H1 (cell line): ENCODE measurements around the gene TUT1. TPM values are rescaled to one million over a fixed set of nuclear protein-coding genes. Genes with fewer than 3 reads are reported as not detected.

Experiments
- CTCF ChIA-PET: fragments of 300-600 bp; sonication (Branson Sonifier 250); formaldehyde crosslinking; loops from one replicate; lab custom pipeline; 2021; ENCODE audit not compliant: partially characterized antibody; lab: Charles Lee
- POLR2A ChIA-PET: fragments of 300-600 bp; sonication (Branson Sonifier 250); formaldehyde crosslinking; loops from one replicate; lab custom pipeline; 2021; ENCODE audit warnings: inconsistent platforms; ENCODE audit not compliant: partially characterized antibody; lab: Charles Lee
- DNase-seq, 2 experiments: peaks; one replicate each; pipeline versions ENCODE4 v3.0.0 to v3.0.0-alpha.2; 2010 to 2022; ENCODE audit warnings: low spot score in 2 of 2, low read depth in 1 of 2, mixed read lengths in 1 of 2
- FAIRE-seq: peaks from 2 replicates; lab custom pipeline; 2011; peaks lifted over from hg19 to GRCh38; lab: Jason Lieb, UNC
- H2AFZ ChIP-seq: 2 replicates; pipeline ENCODE4 v1.8.1; 2012; ENCODE audit warnings: low read length, inconsistent platforms
- H2AK5ac ChIP-seq: 2 replicates; pipeline ENCODE4 v1.6.1; 2013; ENCODE audit warnings: low read depth, low read length
- H2BK120ac ChIP-seq: replicated peaks from 2 replicates; pipeline ENCODE3; 2013; ENCODE audit warnings: low read depth, low read length, inconsistent platforms
- H2BK12ac ChIP-seq: 2 replicates; pipeline ENCODE4 v1.6.1; 2013; ENCODE audit warnings: low read depth, low read length
- H2BK15ac ChIP-seq: 2 replicates; pipeline ENCODE4 v1.6.1; 2013; ENCODE audit warnings: low read length
- H2BK20ac ChIP-seq: 2 replicates; pipeline ENCODE4 v1.6.1; 2013; ENCODE audit warnings: low read length
- H2BK5ac ChIP-seq: 2 replicates; pipeline ENCODE4 v1.6.1; 2013; ENCODE audit warnings: low read depth, low read length
- H3K14ac ChIP-seq: 2 replicates; pipeline ENCODE4 v1.6.1; 2013; ENCODE audit warnings: inconsistent platforms; ENCODE audit not compliant: insufficient read length
- H3K18ac ChIP-seq: 2 replicates; pipeline ENCODE4 v1.6.1; 2013; ENCODE audit warnings: low read length; ENCODE audit errors: extremely low read depth
- H3K23ac ChIP-seq: 2 replicates; pipeline ENCODE4 v1.6.1; 2013; ENCODE audit warnings: inconsistent platforms; ENCODE audit not compliant: insufficient read length
- H3K23me2 ChIP-seq: 2 replicates; pipeline ENCODE4 v1.6.1; 2013; ENCODE audit warnings: low read depth, low read length
- H3K27ac ChIP-seq: 2 replicates; pipeline ENCODE4 v1.6.1; 2011; ENCODE audit warnings: low read depth, low read length, inconsistent platforms
- H3K27me3 ChIP-seq, 4 experiments: replicated peaks in 1 of 4; 1 replicate in 1 of 4; 2 replicates in 3 of 4; pipeline versions ENCODE4 v1.6.1 to v1.8.1; 2011 to 2013; ENCODE audit warnings: low read length in 3 of 4, mild to moderate bottlenecking in 3 of 4, inconsistent platforms in 2 of 4, mixed read lengths in 2 of 4, moderate library complexity in 1 of 4; ENCODE audit not compliant: control insufficient read depth in 3 of 4, insufficient read depth in 3 of 4; ENCODE audit errors: extremely low read depth in 1 of 4
- H3K36me3 ChIP-seq, 4 experiments: 2 replicates each; pipeline versions ENCODE4 v1.6.1 to v1.8.1; 2011 to 2013; ENCODE audit warnings: mild to moderate bottlenecking in 4 of 4, low read length in 3 of 4, moderate library complexity in 2 of 4, control low read depth in 1 of 4, inconsistent platforms in 1 of 4; ENCODE audit not compliant: insufficient read depth in 4 of 4, control insufficient read depth in 2 of 4
- H3K4ac ChIP-seq: replicated peaks from 2 replicates; pipeline ENCODE3; 2013; ENCODE audit warnings: low read length, low read depth, mixed read lengths, inconsistent platforms; ENCODE audit not compliant: insufficient read length
- H3K4me1 ChIP-seq, 4 experiments: replicated peaks in 1 of 4; 1 replicate in 1 of 4; 2 replicates in 3 of 4; pipeline versions ENCODE4 v1.6.1 to v1.8.1; 2011 to 2013; ENCODE audit warnings: low read length in 3 of 4, inconsistent platforms in 2 of 4, mixed read lengths in 1 of 4; ENCODE audit not compliant: insufficient read depth in 4 of 4, control insufficient read depth in 3 of 4
- H3K4me2 ChIP-seq, 2 experiments: 2 replicates each; pipeline versions ENCODE4 v1.6.1 to v1.8.1; 2011 to 2013; ENCODE audit warnings: low read depth in 2 of 2, low read length in 2 of 2, control low read depth in 1 of 2, inconsistent platforms in 1 of 2, mild to moderate bottlenecking in 1 of 2; ENCODE audit not compliant: insufficient read depth in 1 of 2
- H3K4me3 ChIP-seq, 4 experiments: fragments of 200-600, 300-600 bp in 1 of 4; sonication (generic), shearing (Covaris generic), sonication (Bioruptor Twin) in 1 of 4; 2 replicates each; pipeline versions ENCODE4 v1.5.1 to v1.8.1; 2011 to 2016; ENCODE audit warnings: low read length in 4 of 4, low read depth in 3 of 4, control low read depth in 2 of 4, inconsistent platforms in 2 of 4, mild to moderate bottlenecking in 2 of 4, mixed read lengths in 1 of 4, moderate library complexity in 1 of 4; ENCODE audit not compliant: insufficient read depth in 2 of 4; ENCODE audit errors: extremely low read depth in 1 of 4
- H3K56ac ChIP-seq: replicated peaks from 2 replicates; pipeline ENCODE3; 2013; ENCODE audit warnings: low read depth, mild to moderate bottlenecking, mixed read lengths, low read length, inconsistent platforms; ENCODE audit not compliant: insufficient read length
- H3K79me1 ChIP-seq: 2 replicates; pipeline ENCODE4 v1.6.1; 2013; ENCODE audit warnings: low read depth, low read length, control low read depth
- H3K79me2 ChIP-seq, 2 experiments: 2 replicates each; pipeline versions ENCODE4 v1.6.1 to v1.8.1; 2012 to 2013; ENCODE audit warnings: low read length in 2 of 2, mild to moderate bottlenecking in 2 of 2, inconsistent platforms in 1 of 2; ENCODE audit not compliant: insufficient read depth in 2 of 2, control insufficient read depth in 1 of 2
- H3K9ac ChIP-seq, 4 experiments: replicated peaks in 1 of 4; 1 replicate in 1 of 4; 2 replicates in 3 of 4; pipeline versions ENCODE4 v1.6.1 to v1.8.1; 2011 to 2013; ENCODE audit warnings: low read depth in 3 of 4, low read length in 3 of 4, control low read depth in 2 of 4, mild to moderate bottlenecking in 2 of 4, moderate library complexity in 2 of 4, inconsistent platforms in 1 of 4; ENCODE audit errors: extremely low read depth in 1 of 4
- H3K9me3 ChIP-seq, 2 experiments: 2 replicates each; pipeline versions ENCODE4 v1.6.1 to v1.8.1; 2012 to 2013; ENCODE audit warnings: mild to moderate bottlenecking in 2 of 2, moderate library complexity in 2 of 2, control low read depth in 1 of 2, inconsistent platforms in 1 of 2, low read depth in 1 of 2, low read length in 1 of 2, mixed read lengths in 1 of 2; ENCODE audit not compliant: insufficient read depth in 2 of 2
- H4K20me1 ChIP-seq, 2 experiments: replicated peaks in 1 of 2; 2 replicates each; pipeline versions ENCODE3 to v1.8.1; 2011 to 2013; ENCODE audit warnings: inconsistent platforms in 2 of 2, low read length in 2 of 2, mild to moderate bottlenecking in 1 of 2; ENCODE audit not compliant: insufficient read depth in 2 of 2, control insufficient read depth in 1 of 2
- H4K5ac ChIP-seq: 2 replicates; pipeline ENCODE4 v1.6.1; 2013; ENCODE audit warnings: low read length, low read depth, mixed read lengths, inconsistent platforms; ENCODE audit not compliant: insufficient read length
- H4K8ac ChIP-seq: 2 replicates; pipeline ENCODE4 v1.8.0; 2013; ENCODE audit warnings: mild to moderate bottlenecking, moderate library complexity, low read length, inconsistent platforms; ENCODE audit not compliant: insufficient read depth; ENCODE audit errors: extremely low read depth
- H4K91ac ChIP-seq: replicated peaks from 2 replicates; pipeline ENCODE3; 2013; ENCODE audit warnings: low read length, mixed read lengths, inconsistent platforms; ENCODE audit not compliant: insufficient read length
- CBX8 ChIP-seq: fragments of 300-800, 300-1000 bp; sonication (generic); IDR thresholded peaks from 2 replicates; pipeline ENCODE4 v1.7.1; 2016; ENCODE audit warnings: low read depth, low read length, borderline replicate concordance
- KDM1A ChIP-seq: fragments of 200-600, 300-600 bp; sonication (generic); IDR thresholded peaks from 2 replicates; pipeline ENCODE4 v1.7.1; 2016; ENCODE audit warnings: mild to moderate bottlenecking, low read length, borderline replicate concordance
- POLR2A ChIP-seq, 2 experiments: IDR thresholded peaks; 1 replicate in 1 of 2; 2 replicates in 1 of 2; pipeline ENCODE4 v1.6.1; 2011; ENCODE audit warnings: low read depth in 2 of 2, low read length in 2 of 2, mild to moderate bottlenecking in 2 of 2; ENCODE audit errors: control extremely low read depth in 1 of 2
- POU5F1 ChIP-seq: IDR thresholded peaks from 2 replicates; pipeline ENCODE4 v1.6.1; 2011; ENCODE audit warnings: low read depth, mild to moderate bottlenecking, low read length, moderate library complexity
- RAD21 ChIP-seq, 2 experiments: IDR thresholded peaks in 1 of 2; conservative IDR thresholded peaks in 1 of 2; 2 replicates each; pipeline ENCODE4 v1.6.1; 2011; ENCODE audit warnings: low read depth in 2 of 2, low read length in 2 of 2, improper control_type of control experiment in 1 of 2, inconsistent platforms in 1 of 2, mild to moderate bottlenecking in 1 of 2, moderate library complexity in 1 of 2
- SRF ChIP-seq: IDR thresholded peaks from 2 replicates; pipeline ENCODE4 v1.6.1; 2011; ENCODE audit warnings: mild to moderate bottlenecking, low read depth, low read length, moderate library complexity
- TAF1 ChIP-seq: IDR thresholded peaks from 2 replicates; pipeline ENCODE4 v1.6.1; 2011; ENCODE audit warnings: mild to moderate bottlenecking, low read depth, low read length
- TBP ChIP-seq: IDR thresholded peaks from 2 replicates; pipeline ENCODE4 v1.6.1; 2011; ENCODE audit warnings: low read depth, low read length, improper control_type of control experiment
- YY1 ChIP-seq: IDR thresholded peaks from 2 replicates; pipeline ENCODE4 v1.6.1; 2011; ENCODE audit warnings: low read depth, mild to moderate bottlenecking, low read length
- WGBS, 2 experiments: shearing (Covaris generic) in 1 of 2; methylation state at CpG; one replicate each; pipeline versions ENCODE4 v1.1.6 to v1.1.7; 2013 to 2015; ENCODE audit warnings: low lambda C conversion rate in 2 of 2, mixed read lengths in 2 of 2, inconsistent platforms in 1 of 2, low coverage in 1 of 2, missing lambda C conversion rate in 1 of 2; ENCODE audit not compliant: insufficient replicate concordance in 2 of 2, insufficient coverage in 1 of 2, insufficient read length in 1 of 2; ENCODE audit errors: extremely low coverage in 1 of 2, missing lambda C conversion rate in 1 of 2; 5-methylcytosine and 5-hydroxymethylcytosine counted together
- polyA plus RNA-seq, 7 experiments: library from polyadenylated mRNA; depleted of rRNA in 3 of 7; stranded (reverse) in 5 of 7; unstranded in 2 of 7; fragments of >200 nt in 5 of 7; fragments of 200-250 nt in 2 of 7; gene quantifications; 1 replicate in 5 of 7; 2 replicates in 1 of 7; 4 replicates in 1 of 7; pipeline versions ENCODE4 v1.2.1 to v1.2.3, GENCODE V29; 2011 to 2013; ENCODE audit warnings: missing spikeins in 2 of 7, mixed read lengths in 2 of 7
- total RNA-seq: library from RNA; stranded (reverse); fragmentation: NEBNext Ultra II Directional; extraction: Animal tissue kit (Norgen Biotek cat#: 25700); gene quantifications from 2 replicates; pipeline ENCODE4 v1.2.1, GENCODE V29; 2021
- TF ChIP-seq, protein P1 (sequence below): IDR thresholded peaks from 2 replicates; pipeline ENCODE4 v1.6.1; 2011; ENCODE audit warnings: low read depth, mild to moderate bottlenecking, low read length; ENCODE audit not compliant: insufficient read depth
- TF ChIP-seq, protein P2 (sequence below): IDR thresholded peaks from 2 replicates; pipeline ENCODE4 v1.6.1; 2012; ENCODE audit warnings: inconsistent platforms
- TF ChIP-seq, protein P3 (sequence below): IDR thresholded peaks from 2 replicates; pipeline ENCODE4 v1.6.1; 2011; ENCODE audit warnings: low read length, improper control_type of control experiment

TUT1 gene
- total and polyA plus RNA-seq, 2 of the 8 experiments (the other 6 are each of a cell fraction or from before 2014, with no cell fraction given) = 17.8 to 24.6 TPM

DNA sequence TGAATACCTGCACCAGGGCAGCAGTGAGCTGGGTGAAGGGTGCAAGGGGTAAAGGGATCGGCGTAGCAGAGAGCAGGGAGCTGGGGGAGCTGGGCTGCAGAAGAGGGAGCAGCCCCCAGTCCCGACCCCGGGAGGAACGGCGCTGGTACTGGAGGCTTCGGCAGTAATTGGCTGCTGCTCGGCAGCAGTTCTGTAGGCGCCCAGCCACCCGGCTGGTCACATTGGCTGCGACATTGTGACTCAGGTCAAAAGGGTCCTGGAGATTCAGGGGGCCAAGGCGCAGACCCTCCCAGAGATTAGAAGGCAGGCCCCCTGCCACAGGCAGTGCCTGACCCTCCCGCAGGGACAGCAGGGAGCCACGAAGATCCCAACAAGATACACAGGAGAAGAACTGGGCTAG lies 15.5 kb downstream of the TUT1 start:
- Histone ChIP-seq H3K27ac (no peak overlapping the region), H2BK120ac (no peak overlapping the region), H4K91ac (no peak overlapping the region), H2BK12ac (no peak overlapping the region), H4K8ac (no peak overlapping the region), H3K14ac (no peak overlapping the region), H3K56ac (no peak overlapping the region), H3K18ac (no peak overlapping the region), H2BK5ac (no peak overlapping the region), H3K4ac (no peak overlapping the region), H3K4me1 (peaks cover 0 to 11% (median 7%) of the 10 kb centered on the region in 4 experiments; a peak in 4 of 7 replicates), H2BK15ac (no peak overlapping the region), H2BK20ac (no peak overlapping the region), H3K79me2 (peaks cover 0 to 28% of the 10 kb centered on the region in 2 experiments), H2AK5ac (no peak overlapping the region), H3K23me2 (peaks cover 13% of the 10 kb centered on the region), H3K4me2 (no peak overlapping the region), H3K9me3 (no peaks in the 10 kb centered on the region), H3K79me1 (0 out of 2 replicates have a peak, but pooled peaks cover 4% of the 10 kb centered on the region), H4K5ac (no peak overlapping the region), H3K36me3 (peaks cover 17 to 35% (median 29%) of the 10 kb centered on the region in 4 experiments), H2AFZ (no peak overlapping the region), H3K4me3 (no peak overlapping the region), H3K27me3 (no peaks in the 10 kb centered on the region), H3K9ac (no peak overlapping the region), H3K23ac (no peak overlapping the region), H4K20me1 (peaks cover 0 to 11% of the 10 kb centered on the region in 2 experiments)
- POLR2A ChIA-PET = interaction anchor here (1.2 to 20.7 kb wide), 7 partner anchors 13 to 219 kb away, joined by 3 to 336 read pairs (median 21); partner anchors contain the start of genes C11orf98, CSKMT and TUT1
- DNase-seq (no peak), FAIRE-seq (no peak)
- 91% methylated on average over 14 of the region's 14 CpGs; no CpG with 5 or more reads in 1 of the 2 experiments for WGBS, 2 experiments
- CTCF ChIA-PET = interaction anchor here (0.8 to 2.4 kb wide), 3 partner anchors 13 to 177 kb away, joined by 3 to 15 read pairs (median 4); no protein-coding TSS in a partner anchor
- no peak for TF ChIP-seq CBX8
- TF ChIP-seq, protein P1, sequence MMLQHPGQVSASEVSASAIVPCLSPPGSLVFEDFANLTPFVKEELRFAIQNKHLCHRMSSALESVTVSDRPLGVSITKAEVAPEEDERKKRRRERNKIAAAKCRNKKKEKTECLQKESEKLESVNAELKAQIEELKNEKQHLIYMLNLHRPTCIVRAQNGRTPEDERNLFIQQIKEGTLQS = no peak
- TF ChIP-seq, protein P2, sequence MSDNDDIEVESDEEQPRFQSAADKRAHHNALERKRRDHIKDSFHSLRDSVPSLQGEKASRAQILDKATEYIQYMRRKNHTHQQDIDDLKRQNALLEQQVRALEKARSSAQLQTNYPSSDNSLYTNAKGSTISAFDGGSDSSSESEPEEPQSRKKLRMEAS = no peak
- no peak for TF ChIP-seq KDM1A
- no peak for TF ChIP-seq YY1
- TF ChIP-seq, protein P3, sequence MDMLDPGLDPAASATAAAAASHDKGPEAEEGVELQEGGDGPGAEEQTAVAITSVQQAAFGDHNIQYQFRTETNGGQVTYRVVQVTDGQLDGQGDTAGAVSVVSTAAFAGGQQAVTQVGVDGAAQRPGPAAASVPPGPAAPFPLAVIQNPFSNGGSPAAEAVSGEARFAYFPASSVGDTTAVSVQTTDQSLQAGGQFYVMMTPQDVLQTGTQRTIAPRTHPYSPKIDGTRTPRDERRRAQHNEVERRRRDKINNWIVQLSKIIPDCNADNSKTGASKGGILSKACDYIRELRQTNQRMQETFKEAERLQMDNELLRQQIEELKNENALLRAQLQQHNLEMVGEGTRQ = no peak
- TF ChIP-seq POU5F1 = no peak
- no peak for TF ChIP-seq RAD21 (IDR thresholded peaks at IDR 0.05 in 1 of 2, conservative IDR thresholded peaks at IDR 0.05 in 1 of 2; ENCODE audit: low read depth in 2 of 2, low read length in 2 of 2)
- no peak for TF ChIP-seq TBP
- no peak for TF ChIP-seq POLR2A (IDR thresholded peaks at IDR 0.05; ENCODE audit: control extremely low read depth in 1 of 2, low read depth in 2 of 2, low read length in 2 of 2)
- TF ChIP-seq TAF1 = no peak
- TF ChIP-seq SRF = no peak
